HG03565 (cell line): Measurements from ENCODE around the gene SPATA19.
"Not testable (repeated sequence)": the region's sequence is repeated elsewhere in the genome, so short reads cannot be mapped to it uniquely, and the experiment has no call there.

Experiments
- ATAC-seq: cut with Tn5 transposase; IDR thresholded peaks from one replicate; pipeline ENCODE4 v1.9.1; 2021; ENCODE audit warnings: mild to moderate bottlenecking, moderate library complexity; ENCODE audit not compliant: unreplicated experiment

The SPATA19 gene, protein sequence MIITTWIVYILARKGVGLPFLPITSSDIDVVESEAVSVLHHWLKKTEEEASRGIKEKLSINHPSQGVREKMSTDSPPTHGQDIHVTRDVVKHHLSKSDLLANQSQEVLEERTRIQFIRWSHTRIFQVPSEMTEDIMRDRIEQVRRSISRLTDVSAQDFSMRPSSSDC

DNA sequence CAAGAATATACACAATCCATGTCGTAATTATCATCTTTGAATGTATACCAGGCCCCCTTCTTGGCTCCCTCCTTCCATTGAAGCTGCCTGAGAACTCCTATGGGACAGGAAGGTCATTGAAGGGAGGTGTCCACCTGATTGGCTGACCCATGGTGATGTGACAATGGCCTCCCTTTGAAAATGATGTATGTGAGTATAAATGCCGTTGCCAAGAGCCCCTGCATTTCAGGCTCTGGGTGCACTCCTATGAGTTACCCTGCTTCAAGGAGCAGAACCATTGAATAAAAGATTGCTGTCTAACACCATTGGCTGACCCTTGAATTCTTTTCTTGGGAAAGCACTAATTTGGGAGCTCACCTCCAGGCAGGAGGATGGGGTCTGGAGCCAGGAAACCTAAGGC, at the start of gene SPATA19:
Gene SPATA19 (minus strand): TSS at position 101 of the 400 bp plus-strand sequence. CDS start 67 bp downstream, at position 34.
- no peak for ATAC-seq

DNA sequence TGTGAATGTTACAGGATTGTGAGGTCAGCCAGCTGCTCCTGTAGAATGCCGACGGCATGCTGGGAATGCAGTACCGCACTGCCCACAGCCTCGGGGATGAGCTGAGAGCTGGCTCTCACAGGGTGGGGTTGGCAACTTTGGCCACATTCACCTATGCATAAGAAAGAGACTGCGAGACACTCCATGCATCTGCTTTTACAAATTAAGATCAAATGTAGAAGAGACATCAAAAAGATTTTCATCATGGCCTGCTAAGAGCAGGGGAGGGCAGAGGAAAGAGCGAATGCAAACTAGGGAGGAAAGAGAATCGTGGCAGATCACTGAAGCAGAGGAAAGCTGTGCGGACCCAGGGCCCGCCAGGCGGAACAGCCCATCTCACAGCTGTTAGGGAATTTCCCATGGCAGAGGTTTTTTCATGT, 49.8 kb upstream of the SPATA19 start:
- peak; percentile 63 for ATAC-seq

DNA sequence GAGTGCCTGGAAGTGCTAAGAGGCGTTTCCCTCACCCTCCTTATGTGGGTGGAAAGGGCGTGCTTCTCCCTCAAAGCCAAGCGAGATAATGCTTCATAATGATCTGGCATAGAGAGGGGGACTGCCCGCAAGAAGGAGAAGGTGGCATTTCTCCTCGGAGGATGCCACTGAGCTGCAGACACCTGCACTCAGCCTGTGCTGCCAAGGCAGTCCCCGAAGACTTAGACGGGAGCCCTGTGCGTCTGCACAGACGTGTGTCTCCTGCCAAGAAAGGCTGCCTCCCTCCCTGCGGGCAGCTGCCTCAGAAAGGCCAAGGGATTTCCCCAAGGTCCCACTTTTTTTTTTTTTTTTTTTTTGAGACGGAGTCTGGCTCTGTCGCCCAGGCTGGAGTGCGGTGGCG, 48.1 kb upstream of the SPATA19 start:
- ATAC-seq: no peak

DNA sequence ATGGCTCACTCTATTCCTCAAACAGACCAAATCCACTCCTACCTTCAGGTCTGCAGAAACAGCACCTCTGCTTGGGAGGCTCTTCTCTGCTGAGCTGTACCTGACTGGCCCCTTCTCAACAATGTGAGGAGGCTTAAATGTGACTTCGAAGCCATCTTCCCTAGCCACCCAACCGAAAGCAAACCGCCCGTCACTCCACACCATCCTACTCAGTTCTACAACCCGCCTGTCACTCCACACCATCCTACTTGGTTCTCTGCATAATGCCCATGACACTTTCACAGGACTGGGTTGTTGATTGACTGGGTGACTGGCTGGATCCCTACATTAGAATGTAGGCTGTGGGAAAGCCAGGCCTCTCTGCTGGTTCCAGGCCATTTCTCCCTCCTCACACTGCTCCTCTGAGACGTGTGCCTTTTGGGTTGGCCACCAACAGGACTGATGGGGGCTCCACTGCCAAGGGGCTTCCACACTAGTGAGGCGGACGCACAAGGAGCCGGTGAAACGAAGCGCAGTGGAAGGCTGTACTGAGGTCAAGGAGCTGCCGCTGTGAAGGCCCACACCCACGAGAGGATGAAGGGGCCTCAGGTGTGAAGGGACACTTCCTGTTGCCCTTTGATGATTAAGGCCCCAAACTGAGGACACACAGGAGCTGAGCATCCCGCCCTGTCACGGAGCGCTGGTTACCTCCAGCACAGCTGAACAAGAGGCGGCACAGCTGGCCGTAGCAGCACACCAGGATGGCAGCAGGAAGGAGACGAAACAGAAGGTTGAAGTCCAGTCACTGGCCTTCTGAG, 47.5 kb upstream of the SPATA19 start:
- no peak for ATAC-seq

DNA sequence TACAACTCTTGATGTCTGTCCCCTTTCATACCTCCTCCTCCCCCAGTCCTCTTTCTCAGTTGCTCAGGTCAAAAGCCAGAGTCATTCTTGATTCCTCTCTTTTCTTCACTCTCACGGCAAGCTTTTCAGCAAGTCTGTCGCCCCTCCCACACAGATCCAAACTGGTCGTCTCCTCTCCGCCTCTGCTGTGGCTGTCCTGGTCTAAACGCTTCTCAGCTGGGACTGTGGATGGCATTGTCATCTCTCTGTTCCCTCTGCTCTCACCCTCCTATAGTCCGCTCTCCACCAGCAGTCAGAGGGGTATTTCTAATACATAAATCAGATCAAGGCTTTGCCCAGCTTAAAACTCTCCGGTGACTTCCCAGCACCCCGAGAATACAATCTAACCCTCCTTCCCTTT, 46.8 kb upstream of the SPATA19 start:
- no peak for ATAC-seq

DNA sequence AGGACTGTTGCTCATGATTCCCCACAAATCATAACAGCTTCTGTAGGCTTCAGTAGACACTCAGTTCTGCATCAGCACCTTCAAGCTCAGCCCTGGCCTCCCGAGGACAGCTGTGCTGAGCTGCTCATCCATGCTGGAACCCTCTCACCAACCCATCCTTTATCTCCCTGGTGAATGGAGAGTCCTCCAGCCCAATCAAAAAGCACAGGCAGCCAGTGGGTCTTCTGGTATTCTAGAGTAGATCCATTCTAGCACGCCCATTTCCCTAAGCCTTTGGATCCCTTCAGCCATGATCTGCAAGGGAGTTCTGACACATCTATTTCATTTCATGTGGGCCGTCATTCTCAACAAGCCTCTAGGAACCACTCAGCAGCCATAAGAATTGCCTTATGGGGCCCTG, 44.6 kb upstream of the SPATA19 start:
- no peak for ATAC-seq

DNA sequence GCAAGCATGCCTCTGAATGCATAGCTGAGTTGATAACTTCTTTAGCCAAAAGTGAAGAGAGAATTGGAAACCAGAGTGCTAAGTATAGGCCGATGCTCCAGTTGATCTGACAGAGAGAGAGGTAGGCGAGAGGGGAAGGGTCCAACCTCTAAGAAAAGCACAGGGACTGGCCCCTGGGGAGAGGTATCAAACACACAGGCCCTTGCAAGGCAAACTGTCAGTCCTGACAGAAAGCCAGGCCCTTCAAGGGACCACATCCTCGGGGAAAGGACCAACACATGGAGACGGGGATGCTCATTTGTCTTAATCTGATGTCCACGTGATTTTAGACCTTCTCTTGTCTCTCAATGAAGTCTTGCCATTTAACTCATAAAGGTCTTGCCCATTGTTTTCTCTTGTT, 43.9 kb upstream of the SPATA19 start:
- no peak for ATAC-seq

DNA sequence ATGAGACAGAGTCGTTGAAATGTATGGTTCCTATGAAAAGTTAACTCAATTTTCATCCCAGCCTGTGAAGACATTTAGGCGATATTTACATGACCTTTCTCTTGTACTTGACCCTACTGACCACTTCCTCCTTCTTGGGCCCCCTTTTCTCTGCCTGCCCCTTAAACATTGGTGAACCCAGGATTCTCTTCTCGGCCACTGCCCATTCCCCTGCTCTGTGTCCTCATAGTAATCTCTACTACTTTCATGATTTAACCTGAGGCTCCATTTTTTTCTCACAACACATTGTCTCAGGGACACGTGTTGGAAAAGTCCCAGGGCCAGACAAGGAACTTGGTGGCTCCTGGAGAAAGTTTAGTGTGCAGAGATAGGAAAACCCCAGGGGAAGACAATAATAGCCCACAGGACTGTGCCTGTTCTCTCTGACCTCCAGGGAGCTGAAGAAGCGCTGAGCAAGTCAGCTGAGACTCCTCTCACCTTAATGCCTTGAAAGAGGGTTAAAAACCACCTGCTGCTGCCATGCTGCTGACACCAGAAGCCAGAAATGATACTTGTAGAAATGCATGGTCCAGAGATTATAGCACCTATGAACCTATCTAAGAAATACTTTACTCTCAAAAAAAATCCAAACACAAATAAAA, 42.5 kb upstream of the SPATA19 start:
- no peak for ATAC-seq

DNA sequence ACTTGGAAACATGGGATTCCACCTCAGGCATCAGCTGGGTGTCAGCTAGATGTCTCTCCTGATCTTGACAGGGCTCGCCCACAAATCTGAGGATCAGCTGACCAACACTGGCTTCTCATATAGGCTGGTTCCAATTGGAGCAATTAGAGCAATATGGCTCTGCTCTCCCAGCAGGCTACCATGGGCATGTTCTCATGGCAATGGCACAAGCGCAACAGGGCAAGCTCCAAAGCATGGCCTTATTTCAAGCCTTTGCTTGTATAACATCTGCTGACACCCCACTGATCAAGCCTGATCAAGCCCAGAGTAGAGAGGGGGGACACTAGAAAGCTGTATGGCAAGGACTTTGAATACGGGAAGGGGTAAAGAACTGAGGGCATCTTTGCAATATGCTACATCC, 40.7 kb upstream of the SPATA19 start:
- ATAC-seq: no peak

DNA sequence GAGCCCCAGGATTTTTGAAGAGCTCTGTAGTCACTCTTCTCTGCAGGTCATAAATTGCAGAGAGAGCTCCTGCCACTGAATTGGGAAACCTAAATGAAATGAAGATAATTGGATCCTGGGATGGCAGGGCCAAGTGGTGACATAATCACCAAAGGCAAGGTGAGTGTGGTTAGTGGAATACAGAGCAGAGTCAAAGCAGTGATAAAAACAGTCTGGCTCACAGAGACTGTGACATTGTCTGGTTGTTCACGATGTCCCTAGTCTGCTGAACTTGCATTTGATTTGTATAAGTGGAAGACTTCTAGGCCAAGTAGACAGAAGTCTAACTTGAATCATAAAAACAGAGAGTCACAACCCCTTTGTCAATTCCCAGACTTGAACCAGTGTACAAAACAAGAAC, 26.8 kb upstream of the SPATA19 start:
- no peak for ATAC-seq

DNA sequence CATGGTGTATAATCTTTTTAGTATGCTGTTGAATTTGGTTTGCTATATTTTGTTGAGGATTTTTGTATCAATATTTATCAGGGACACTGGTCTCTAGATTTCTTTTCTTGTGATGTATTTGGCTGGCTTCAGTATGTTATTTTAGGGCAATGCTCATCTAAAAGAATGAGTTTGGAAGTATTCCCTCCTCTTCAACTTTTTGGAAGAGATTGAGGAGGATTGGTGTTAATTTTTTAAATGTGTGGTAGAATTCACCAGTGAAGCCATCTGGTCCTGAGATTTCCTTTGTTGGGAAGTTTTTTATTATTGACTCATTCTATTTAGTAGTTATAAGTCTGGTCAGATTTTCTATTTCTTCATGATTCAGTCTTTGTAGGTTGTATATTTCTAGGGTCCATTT, 22.1 kb upstream of the SPATA19 start:
- ATAC-seq: no peak

DNA sequence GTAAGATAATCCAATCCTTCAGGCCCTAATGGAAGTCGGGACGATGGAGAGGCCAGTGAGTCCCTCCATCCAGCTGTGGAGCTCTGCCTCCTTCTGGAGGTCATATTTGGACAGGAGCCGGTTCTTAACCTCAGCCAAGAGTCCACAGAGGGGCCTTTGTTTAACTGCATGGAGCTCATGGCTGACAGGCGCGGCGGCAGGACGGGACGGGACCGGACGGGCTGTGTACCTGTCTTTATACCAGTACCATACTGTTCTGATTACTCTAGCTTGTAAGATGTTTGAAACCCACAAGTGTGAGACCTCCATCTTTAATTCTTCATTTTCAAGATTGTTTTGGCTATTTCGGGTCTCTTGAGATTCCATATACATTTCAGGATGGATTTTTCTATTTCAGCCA, 20.2 kb upstream of the SPATA19 start:
- no peak for ATAC-seq

DNA sequence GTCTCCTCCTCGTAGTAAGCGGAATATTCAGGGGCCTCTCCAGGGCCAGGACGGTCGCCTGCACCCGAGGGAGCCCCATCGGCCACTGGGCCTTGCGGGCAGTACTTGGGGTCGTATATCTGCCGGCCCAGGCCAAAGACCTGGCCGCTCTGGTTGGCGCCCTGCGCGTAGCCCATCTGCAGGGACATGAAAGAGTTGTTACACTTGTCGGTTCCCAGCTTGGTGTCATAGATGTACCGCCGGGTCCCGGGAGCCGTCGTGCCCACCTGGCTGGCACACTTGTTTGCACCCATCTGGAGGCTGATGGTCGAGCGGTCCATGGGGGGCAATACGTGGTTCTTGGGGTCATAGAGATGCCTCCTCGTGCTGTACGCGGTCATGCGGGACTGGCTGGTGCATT, 19.4 kb upstream of the SPATA19 start:
- ATAC-seq: no peak

DNA sequence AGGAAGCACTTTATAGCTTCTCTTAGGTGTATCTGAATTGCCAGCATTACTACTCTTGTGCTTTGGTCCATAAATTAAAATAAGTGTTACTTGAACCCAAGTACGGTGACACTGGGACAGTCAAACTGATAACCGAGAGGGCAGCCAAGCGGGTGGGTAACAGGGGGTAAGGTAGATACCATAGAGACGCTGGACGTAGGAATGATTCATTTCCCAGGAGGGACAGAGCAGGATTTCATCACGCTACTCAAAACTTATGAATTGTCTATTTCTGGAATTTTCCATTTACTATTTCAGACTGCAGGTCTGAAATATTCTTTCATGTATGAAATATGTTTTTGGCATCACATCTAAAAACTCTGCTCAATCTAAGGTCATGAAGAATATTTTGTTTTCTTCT, 14.8 kb upstream of the SPATA19 start:
- ATAC-seq: no peak

DNA sequence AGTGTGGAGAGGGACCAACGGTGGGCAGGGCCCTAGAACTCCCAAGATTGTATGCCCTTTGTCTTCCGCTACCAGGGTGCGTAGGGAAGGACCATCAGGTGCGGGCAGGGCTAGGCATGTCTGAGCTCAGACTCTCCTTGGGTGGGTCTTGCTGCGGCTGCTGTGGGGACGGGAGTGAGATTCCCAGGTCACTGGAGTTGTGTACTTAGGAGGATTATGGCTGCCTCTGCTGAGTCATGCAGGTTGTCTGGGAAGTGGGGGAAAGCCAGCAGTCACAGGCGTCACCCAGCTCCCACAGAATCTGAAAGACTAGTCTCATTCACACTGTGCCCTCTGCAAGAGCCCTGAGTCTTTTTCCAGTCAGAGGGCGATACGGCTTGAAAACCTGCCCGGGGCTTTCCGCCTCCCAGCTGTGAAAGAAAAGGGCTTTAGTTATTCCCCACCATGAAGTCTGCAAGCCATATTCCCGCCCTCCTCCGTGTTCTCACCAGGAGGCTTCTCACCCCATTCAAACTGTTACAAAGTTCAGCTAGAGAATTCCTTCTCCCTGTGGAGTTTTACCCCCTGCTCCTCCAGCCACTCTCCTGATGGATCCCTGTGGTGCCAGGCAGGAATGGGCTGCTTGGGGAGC, 9.1 kb upstream of the SPATA19 start:
- not testable (repeated sequence) for ATAC-seq

DNA sequence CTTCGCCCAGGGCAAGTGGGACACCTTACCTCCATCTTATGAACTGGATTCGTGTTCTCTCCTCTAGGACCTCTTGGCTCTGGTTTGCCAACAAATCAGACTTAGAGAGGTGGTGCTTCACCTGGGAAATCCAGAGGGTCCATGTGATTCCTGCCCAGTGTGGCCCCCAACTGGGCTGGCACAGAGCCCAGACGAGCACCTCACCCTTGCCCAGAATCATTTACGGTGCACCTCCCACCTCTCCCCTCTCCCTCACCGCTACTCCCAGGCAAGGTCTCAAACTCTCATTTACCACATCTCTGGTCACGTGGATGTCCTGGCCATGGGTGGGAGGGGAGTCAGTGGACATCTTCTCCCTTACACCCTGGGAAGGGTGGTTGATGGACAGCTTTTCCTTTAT, 1.1 kb downstream of the SPATA19 start:
- no peak for ATAC-seq

DNA sequence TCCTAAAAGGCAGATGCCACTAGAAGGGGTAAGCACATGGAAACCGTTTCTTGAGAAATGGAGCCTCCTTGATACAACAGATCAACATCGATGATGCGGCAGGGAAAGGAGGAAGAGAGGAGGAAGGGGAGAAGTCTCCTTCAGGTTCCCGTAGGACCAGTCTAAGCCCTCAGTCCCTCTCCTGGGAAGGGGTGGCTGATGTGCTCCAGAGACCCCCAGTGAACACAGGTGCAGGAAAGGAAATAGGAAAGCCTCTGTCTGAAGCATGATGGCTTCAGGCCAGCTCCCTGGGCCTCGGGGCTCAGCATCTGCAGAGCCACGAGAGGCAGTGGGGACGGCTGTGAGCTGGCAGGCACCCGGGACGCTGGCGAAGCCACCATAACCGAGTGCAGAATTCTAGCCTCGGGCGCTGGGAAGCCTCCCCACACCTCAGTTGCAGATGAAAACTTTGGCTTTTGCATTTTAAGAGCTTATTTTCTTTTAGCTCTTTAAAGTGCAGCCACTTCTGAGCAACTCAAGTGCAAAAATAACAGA, 1.8 kb downstream of the SPATA19 start:
- ATAC-seq: no peak

DNA sequence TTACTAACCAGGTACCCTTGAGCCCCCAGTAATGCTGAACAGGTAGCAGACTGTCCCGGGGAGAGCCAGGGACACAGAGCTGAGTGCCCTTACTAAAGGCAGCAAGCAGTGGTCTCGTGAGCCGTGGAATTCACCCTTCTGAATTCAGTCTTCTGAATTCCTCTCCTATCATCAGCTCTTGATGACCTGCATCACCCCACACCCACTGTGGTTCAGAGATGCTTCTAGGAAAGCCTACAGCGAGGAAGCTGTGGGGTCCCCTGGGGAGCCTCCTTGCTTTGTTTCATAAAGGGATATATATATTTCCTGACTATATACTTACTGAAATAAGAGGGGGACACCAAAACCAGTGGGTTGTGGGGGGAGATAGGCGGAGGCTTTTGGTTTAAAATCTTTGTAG, 2.6 kb downstream of the SPATA19 start:
- ATAC-seq: no peak

DNA sequence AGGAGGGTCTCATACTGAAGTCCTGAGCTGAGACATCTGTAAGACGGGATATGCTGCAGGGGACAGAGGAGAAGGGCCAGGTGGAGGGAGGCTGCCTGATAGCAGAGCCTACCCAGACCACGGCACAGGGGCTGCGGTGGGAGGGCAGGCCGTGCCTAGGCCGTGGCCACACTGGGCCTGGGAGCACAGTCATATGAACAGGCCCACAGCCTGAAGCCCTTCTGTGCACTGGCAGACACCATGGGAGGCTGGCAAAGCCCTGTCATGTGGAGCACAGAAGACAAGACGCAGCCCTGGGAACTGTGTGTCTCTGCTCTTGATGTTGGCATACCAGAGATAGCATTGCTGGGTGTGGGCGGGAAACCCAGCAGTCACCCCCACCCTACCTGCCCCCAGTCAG, 3.3 kb downstream of the SPATA19 start:
- no peak for ATAC-seq

DNA sequence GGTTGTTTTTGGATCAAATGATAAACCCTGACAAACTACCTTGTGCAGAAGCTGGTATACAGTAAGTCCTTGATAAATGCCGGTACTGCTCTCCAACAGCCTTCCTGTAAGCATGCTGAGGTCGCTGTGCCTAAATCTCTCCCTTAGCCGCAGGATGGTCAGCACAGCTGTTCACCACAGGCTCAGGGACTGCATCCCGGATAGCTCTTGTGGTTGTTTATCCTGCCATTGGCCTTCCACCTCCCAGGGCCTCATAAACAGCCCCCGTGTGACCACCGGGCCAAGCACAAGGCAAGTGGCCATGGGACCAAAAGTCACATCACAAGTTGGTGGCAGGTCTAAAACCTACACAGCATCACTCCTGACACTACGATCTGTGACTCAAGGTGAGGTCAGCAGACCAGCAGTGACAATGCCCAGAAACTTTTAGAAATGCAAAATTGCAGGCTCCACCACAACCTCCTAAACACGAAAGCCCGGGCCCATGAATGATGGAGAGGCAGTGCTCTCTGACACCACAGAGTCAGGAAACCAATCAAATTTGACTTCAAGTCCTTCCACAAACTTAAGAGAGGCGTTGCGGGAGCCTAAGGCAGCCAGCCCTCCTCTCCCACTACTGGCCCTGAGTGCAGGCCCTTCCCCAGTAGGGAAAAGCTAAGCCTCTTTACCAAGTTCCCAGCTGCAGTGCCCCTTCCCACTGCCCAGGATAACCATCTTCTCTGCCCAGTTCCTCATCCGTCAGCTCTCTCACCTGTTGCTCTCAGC, 3.9 kb downstream of the SPATA19 start:
- ATAC-seq: no peak

DNA sequence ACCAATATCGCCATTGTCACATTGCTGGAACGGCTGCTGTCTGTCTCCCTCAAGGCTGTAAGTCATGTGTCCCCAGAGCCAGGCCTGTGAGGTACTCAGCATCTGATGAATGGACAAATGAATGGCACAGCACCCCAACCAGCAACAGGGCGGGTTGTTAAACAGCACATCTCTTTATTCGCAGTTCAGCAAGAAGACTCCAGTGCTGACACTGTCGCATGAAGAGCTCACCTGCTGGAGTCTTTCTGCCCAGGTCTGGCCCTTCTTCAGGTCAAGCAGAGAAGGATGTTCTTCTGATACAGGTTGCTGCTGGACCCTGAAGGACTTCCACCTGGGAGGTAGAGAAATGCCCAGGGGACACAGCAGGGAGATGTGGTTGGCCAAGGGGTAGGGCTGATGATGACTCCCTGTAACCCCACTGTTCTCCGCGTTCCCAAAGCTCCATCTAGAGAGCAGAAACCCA, 4.8 kb downstream of the SPATA19 start:
- no peak for ATAC-seq
